Peyer's patch (tissue), 4 donors: ENCODE data around the gene PTPRA. TPM values are rescaled to one million over a fixed set of nuclear protein-coding genes. Genes with fewer than 3 reads are reported as not detected.

Experiments used
- DNase-seq, 3 donors: peaks; one replicate each; pipeline ENCODE4 v3.0.0-alpha.2; 2017 to 2019
- H3K27ac ChIP-seq, 4 donors: fragments of 200-600 bp; sonication (generic); one replicate each; pipeline ENCODE4 v1.5.1; 2016 to 2019
- H3K27me3 ChIP-seq, 2 donors: fragments of 200-600 bp; sonication (generic); one replicate each; pipeline ENCODE4 v1.5.1; 2019
- H3K36me3 ChIP-seq, 3 donors: fragments of 200-600 bp; sonication (generic); one replicate each; pipeline ENCODE4 v1.5.1; 2016 to 2019
- H3K4me1 ChIP-seq, 4 donors: fragments of 200-600 bp; sonication (generic); one replicate each; pipeline ENCODE4 v1.5.1; 2016 to 2019
- H3K4me3 ChIP-seq, 4 donors: fragments of 200-600 bp; sonication (generic); 1 replicate in 3 of 4; 2 replicates in 1 of 4; pipeline ENCODE4 v1.5.1; 2016 to 2019; ENCODE audit warnings: mild to moderate bottlenecking in 1 of 4
- H3K9me3 ChIP-seq, 4 donors: fragments of 200-600 bp; sonication (generic); one replicate each; pipeline ENCODE4 v1.5.1; 2016 to 2019; ENCODE audit warnings: mild to moderate bottlenecking in 1 of 4
- POLR2A ChIP-seq, 2 donors: fragments of 450-650 bp; IDR thresholded peaks; one replicate each; pipeline ENCODE4 v1.5.1; 2017; ENCODE audit warnings: antibody characterized with exemption in 2 of 2, mild to moderate bottlenecking in 2 of 2, moderate library complexity in 2 of 2
- total RNA-seq, 4 donors: library from RNA; depleted of rRNA; stranded (reverse); fragments of >200 nt; gene quantifications; one replicate each; pipeline ENCODE4 v1.1.0, GENCODE V29; 2016
- TF ChIP-seq, protein P1 (sequence below), 6 experiments: fragments of 450-650 bp in 4 of 6; fragments of 200-600 bp in 2 of 6; sonication (generic) in 1 of 6; IDR thresholded peaks; one replicate each; pipeline ENCODE4 v1.5.1; 2017 to 2019; ENCODE audit warnings: antibody characterized with exemption in 6 of 6, mild to moderate bottlenecking in 3 of 6, moderate library complexity in 1 of 6

Gene PTPRA
- total RNA-seq, 4 donors from 2014 or later, result 22.8 to 52.8 (median 36.5) TPM

DNA sequence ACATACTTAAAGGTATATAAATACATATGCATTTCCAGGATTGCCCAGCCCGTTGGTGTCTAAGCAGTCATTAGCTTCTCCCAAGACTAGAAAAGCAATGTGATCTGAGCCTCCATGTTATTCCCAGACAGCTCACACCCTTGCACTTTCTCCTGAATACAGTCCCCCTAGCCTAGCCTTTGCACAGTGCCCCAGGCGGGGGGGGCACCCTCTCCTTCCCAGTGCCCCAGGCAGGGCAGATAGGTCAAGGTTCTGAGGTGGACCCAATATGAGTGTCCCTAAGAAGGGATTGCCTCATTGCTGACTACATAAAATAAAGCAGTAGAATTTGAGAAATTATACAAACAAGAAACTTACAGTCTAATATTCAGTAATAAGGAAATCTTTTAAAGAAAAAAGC is 154.7 kb downstream of the PTPRA start:
- no peaks in the 10 kb centered on the region for H3K9me3 ChIP-seq
- no peak overlapping the region for H3K4me3 ChIP-seq
- no peak for DNase-seq
- TF ChIP-seq, protein P1, sequence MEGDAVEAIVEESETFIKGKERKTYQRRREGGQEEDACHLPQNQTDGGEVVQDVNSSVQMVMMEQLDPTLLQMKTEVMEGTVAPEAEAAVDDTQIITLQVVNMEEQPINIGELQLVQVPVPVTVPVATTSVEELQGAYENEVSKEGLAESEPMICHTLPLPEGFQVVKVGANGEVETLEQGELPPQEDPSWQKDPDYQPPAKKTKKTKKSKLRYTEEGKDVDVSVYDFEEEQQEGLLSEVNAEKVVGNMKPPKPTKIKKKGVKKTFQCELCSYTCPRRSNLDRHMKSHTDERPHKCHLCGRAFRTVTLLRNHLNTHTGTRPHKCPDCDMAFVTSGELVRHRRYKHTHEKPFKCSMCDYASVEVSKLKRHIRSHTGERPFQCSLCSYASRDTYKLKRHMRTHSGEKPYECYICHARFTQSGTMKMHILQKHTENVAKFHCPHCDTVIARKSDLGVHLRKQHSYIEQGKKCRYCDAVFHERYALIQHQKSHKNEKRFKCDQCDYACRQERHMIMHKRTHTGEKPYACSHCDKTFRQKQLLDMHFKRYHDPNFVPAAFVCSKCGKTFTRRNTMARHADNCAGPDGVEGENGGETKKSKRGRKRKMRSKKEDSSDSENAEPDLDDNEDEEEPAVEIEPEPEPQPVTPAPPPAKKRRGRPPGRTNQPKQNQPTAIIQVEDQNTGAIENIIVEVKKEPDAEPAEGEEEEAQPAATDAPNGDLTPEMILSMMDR (IDR thresholded peaks at IDR 0.05), result no peak
- TF ChIP-seq POLR2A (IDR thresholded peaks at IDR 0.05), result no peak
- H3K27me3 ChIP-seq, result no peaks in the 10 kb centered on the region
- H3K27ac ChIP-seq, result no peak overlapping the region
- H3K4me1 ChIP-seq, result no peaks in the 10 kb centered on the region
- H3K36me3 ChIP-seq, result peaks cover 0 to 79% (median 0%) of the 10 kb centered on the region in 3 donors

DNA sequence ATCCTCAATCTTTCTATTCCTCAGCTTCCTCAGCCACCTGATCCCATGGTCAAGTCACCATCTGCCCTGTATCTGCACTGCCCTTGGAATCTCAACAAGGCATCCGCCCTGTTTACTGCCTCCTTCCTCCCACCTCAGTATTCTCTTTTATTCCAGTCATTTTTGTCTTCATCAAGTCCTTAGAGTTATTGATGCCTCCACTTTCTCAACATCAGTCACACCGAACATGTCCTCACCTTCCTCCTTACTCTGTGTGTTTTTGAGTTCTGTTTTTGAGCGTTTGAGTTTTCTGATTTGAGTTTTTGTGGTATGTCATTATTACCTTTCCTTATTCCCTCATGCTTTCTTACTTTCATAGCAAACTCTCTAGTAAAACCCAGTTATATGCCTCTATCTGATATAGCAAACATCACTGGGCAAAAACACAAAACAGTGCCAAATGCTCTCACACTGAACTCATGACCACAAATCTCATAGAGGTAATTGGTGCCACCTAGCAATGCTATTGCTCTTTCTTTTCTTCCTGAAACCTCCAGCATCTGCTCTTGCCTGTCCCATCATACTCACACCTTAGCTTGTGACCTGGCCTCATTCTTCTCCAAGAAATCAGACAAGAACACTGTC is 158.4 kb downstream of the PTPRA start:
- peaks cover 0 to 64% (median 0%) of the 10 kb centered on the region in 3 donors for H3K36me3 ChIP-seq
- no peaks in the 10 kb centered on the region for H3K4me1 ChIP-seq
- H3K27ac ChIP-seq, result no peak overlapping the region
- DNase-seq, result no peak
- no peak overlapping the region for H3K4me3 ChIP-seq
- no peak for TF ChIP-seq POLR2A (IDR thresholded peaks at IDR 0.05)
- TF ChIP-seq, protein P1 (IDR thresholded peaks at IDR 0.05), result no peak
- no peaks in the 10 kb centered on the region for H3K9me3 ChIP-seq
- H3K27me3 ChIP-seq, result no peaks in the 10 kb centered on the region

DNA sequence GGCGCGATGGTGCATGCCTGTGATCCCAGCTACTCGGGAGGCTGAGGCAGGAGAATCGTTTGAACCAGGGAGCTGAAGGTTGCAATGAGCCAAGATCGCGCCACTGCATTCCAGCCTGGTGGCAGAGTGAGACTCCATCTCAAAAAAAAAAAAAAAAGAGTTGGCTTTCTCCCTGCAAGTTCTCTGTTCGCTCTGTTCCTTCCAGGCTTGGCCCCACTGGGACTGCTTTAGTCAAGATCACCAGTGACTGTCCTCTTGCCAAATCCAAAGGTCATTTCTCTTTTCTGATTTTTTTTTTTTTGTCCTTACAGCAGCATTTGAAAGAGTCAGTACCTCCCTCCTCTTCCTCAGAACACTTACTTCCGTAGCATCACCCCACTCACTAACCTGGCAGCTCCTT is 159.3 kb downstream of the PTPRA start:
- no peak overlapping the region for H3K4me3 ChIP-seq
- no peak for DNase-seq
- no peaks in the 10 kb centered on the region for H3K9me3 ChIP-seq
- H3K36me3 ChIP-seq, result peaks cover 0 to 64% (median 0%) of the 10 kb centered on the region in 3 donors
- TF ChIP-seq, protein P1 (IDR thresholded peaks at IDR 0.05), result no peak
- no peak for TF ChIP-seq POLR2A (IDR thresholded peaks at IDR 0.05)
- no peak overlapping the region for H3K27ac ChIP-seq
- H3K4me1 ChIP-seq, result no peaks in the 10 kb centered on the region
- no peaks in the 10 kb centered on the region for H3K27me3 ChIP-seq

DNA sequence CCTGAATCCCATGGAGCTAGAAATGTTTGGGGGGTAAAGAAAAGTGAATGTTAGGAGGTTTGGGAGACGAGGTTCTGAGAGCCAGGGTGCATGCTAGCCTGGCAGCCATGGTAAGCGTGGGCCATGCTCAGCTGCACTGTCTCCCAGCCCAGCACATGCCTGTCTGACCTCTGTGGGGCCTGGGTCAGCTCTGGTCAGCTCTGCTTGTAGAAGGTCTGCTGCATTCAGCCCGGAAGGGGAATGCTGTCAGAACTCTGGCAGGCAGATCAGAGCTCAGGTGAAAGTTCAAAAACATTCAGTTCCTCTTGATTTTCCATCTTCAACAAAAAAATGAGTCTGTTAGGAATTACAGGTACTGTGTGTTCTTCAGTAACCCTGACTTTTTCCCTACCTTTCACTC is 164.4 kb downstream of the PTPRA start:
- DNase-seq, result no peak
- Histone ChIP-seq H3K4me1 (peaks cover 0 to 4% (median 0%) of the 10 kb centered on the region in 4 donors), H3K4me3 (no peak overlapping the region), H3K27me3 (no peaks in the 10 kb centered on the region), H3K27ac (no peak overlapping the region), H3K9me3 (no peaks in the 10 kb centered on the region), H3K36me3 (peaks cover 0 to 68% (median 0%) of the 10 kb centered on the region in 3 donors)
- TF ChIP-seq, protein P1 (IDR thresholded peaks at IDR 0.05), result no peak
- TF ChIP-seq POLR2A (IDR thresholded peaks at IDR 0.05), result no peak

DNA sequence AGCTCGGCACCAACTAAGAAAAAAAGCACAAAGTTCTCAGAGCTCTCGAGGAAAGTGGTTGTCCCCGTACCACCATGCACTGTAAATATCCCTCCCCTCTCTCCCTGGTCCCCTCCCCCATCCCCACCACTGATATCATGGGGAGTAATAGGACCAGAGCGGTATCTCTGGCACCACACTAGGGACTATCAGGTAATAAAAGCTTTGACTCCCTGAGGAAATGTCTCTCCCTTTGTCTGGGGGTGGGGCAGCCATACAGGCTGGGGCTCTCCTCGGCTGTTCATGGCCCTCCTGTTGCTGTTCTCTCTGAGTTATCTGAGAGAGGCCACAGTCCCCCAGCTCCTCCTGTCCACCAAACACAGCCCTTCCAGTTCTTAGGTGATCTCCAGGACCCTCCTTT is 165.2 kb downstream of the PTPRA start:
- H3K36me3 ChIP-seq, result peaks cover 0 to 61% (median 0%) of the 10 kb centered on the region in 3 donors
- TF ChIP-seq POLR2A (IDR thresholded peaks at IDR 0.05), result no peak
- TF ChIP-seq, protein P1 (IDR thresholded peaks at IDR 0.05), result no peak
- no peaks in the 10 kb centered on the region for H3K9me3 ChIP-seq

More for the DNA sequence above, 165.2 kb downstream of the PTPRA start:
- no peaks in the 10 kb centered on the region for H3K27me3 ChIP-seq
- H3K4me3 ChIP-seq, result no peak overlapping the region
- H3K4me1 ChIP-seq, result peaks cover 0 to 4% (median 0%) of the 10 kb centered on the region in 4 donors
- H3K27ac ChIP-seq, result no peak overlapping the region
- DNase-seq, result no peak
